SH-SY5Y (cell line): ENCODE results near the gene POLR2E.

Experiments
- GATA2 ChIP-seq: IDR thresholded peaks from 2 replicates; pipeline ENCODE4 v1.6.1; 2011; ENCODE audit warnings: mild to moderate bottlenecking, low read depth, low read length
- GATA3 ChIP-seq: IDR thresholded peaks from 2 replicates; pipeline ENCODE4 v1.6.1; 2011; ENCODE audit warnings: low read depth, mild to moderate bottlenecking, low read length, moderate library complexity

The POLR2E gene

DNA sequence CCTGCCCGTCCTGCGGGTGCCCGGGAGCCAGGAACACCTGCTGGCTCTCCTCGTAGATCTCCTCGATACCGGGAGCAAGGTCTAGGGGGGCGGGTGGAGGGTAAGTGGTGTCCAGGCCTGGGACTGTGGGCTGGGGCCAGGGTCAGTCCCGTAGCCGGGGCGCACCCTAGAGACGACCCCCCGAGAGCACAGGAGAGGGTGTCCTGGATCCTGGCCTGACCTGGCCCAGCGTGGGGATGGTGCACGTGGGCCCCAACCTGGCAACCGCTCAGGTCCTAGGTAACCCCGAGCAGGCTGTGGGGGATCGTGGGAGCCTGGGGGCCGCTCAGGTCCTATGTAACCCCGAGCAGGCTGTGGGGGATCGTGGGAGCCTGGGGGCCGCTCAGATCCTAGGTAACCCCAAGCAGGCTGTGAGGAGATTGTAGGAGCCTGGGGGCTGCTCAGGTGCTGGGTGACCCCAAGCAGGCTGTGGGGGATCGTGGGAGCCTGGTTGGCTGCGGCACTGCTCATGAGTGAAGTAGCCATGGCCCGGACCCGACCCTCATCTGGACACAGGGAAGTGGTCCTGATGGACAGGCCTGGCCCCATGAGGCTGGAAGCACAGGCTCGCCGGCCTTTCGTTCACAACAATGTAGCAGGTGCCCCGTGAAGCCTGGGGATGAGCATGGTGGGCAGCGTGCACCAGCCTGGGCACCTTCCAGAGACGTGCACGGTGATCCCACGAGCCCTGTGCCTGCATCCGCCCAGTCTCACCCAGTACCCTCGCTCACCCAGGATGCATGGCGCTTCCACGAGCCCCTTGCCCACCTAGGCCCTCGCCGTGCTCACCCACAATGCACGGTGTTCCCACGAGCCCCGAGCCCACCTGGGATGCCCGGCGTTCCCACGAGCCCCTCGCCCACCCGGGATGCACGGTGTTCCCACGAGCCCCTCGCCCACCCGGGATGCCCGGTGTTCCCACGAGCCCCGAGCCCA lies 14.8 kb upstream of the POLR2E start:
- TF ChIP-seq GATA3 = no peak
- no peak for TF ChIP-seq GATA2

DNA sequence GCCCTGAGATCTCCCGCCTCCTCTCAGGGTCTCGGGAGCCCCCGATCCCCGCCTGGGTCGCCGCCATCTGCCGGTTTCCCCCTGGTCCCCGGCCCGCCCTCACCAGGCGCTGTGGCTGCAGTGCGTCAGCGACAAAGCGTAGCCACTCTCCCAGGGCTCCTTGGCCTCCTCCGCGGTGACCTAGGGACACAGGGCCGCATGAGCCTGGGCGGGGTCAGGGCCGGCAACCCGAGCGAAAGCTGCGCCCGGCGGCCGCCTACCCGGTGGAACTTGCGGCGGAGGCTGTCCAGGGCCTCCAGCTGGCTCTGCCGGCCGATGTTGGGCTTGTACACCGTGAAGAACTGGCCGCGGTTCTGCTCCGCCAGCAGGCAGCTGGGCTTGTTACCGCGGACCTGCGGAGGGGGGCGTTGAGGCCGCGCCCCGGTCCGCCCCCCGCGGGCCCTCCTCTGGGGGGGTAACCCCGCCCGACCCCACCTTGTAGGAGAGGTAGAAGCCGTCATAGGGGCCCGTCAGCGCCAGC lies 13.9 kb upstream of the POLR2E start:
- TF ChIP-seq GATA3 (no peak), GATA2 (no peak)

DNA sequence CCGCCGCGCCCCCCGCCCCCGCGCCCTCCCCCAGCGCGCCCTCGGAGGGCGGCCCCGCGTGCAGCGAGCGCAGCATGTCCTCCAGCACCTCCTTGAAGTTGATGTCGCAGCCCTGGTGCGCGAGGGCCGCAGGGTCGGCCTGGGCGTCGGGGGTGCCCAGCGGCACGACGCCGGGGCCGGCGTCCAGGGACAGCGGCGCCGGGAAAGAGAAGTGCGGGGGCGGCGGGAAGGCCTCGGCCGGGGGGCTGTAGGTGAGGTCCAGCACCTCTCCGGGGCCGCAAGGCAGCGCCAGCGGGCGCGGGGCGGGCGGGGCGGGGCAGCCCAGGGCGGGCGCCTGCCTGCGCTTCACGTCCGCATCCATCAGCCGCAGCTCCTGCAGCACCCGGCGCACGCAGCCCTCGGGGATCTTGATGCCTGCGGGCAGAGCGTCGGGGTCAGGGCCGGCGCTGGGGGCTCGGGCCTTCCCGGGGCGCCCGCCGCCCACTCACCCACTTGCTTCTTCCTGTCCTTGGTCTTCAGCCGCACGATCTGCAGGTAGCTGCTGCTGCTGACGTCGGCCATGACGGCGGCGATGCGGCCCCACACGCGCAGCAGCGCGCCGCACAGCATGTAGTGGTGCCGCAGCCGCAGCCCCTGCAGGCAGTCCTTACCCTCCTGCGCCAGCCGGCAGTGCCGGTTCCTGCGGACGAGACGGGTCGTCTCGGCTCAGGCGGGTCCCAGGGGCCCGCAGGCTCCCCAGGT lies 13.3 kb upstream of the POLR2E start:
- TF ChIP-seq GATA2 (no peak), GATA3 (no peak)

DNA sequence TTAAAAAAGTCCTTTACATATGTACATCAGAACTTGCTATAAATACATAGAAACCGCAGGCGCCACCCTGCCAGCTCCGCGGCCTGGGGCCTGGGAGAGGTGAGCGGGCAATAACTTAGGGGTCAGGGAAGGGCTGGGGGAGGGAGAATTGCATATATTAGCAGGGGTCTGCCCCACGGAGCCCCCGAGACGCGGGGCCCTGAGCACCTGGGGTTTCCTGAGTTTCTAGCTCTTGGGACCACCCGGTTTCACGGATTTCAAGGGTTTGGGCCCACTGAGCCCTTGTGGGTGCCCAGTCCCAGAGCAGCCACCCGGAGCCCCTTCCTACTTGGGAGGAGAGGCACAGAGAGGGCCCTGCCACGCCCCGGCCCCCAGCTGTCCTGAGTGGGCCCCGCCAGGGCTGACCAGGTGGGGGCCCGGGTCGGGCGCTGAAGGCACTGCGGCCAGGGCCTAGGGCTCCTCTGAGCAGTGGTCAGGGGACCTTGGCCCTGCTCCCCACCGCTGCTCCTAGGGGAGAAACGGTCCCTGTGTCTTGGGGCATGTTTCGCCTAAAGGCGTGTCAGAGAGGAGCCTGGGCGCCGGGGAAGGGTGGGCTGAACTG lies 12.6 kb upstream of the POLR2E start:
- no peak for TF ChIP-seq GATA2

DNA sequence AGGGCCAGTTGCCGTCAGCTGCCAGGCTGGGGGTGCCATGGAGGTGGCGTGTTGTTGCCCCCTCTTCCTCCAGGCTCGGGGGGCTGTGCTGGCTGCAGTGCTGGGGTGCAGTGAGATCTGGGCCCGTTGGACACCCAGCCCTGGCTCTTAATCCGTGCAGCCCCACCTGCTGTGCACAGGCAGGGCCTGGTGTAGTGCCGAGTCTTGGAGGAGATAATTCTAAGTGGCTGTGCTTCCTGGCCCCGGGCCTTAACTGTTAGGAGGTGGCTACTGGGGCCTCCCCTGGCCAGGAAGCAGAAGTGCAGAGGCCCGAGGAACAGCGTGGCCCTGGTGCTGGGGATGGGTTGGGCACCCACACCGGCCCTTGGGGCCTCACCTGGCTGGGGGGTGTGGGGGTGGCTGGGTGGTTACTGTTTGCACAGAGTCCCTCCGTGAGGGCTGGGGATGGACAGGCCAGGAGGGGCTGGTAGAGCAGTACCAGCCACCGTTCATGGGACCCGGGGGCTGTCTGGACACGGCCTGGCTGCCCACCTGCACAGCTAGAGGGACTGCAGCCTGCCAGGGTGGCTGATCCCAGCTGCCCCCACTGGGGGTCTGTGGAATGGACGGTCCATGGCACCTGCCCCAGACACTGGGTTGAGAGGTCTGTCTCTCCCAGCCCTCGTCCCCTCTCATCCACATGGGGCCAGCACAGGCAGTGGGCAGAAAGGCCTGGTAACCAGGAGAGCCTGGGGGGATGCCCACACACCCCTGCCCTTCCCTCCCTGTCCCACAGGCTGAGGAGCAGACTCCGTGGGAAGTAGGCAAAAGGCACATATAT lies 11.9 kb upstream of the POLR2E start:
- TF ChIP-seq GATA2 (no peak), GATA3 (no peak)

GRCh38 chr19:1105873-1106840 lies 11.0 kb upstream of the POLR2E start:
- TF ChIP-seq GATA3 (no peak), GATA2 (no peak)

DNA sequence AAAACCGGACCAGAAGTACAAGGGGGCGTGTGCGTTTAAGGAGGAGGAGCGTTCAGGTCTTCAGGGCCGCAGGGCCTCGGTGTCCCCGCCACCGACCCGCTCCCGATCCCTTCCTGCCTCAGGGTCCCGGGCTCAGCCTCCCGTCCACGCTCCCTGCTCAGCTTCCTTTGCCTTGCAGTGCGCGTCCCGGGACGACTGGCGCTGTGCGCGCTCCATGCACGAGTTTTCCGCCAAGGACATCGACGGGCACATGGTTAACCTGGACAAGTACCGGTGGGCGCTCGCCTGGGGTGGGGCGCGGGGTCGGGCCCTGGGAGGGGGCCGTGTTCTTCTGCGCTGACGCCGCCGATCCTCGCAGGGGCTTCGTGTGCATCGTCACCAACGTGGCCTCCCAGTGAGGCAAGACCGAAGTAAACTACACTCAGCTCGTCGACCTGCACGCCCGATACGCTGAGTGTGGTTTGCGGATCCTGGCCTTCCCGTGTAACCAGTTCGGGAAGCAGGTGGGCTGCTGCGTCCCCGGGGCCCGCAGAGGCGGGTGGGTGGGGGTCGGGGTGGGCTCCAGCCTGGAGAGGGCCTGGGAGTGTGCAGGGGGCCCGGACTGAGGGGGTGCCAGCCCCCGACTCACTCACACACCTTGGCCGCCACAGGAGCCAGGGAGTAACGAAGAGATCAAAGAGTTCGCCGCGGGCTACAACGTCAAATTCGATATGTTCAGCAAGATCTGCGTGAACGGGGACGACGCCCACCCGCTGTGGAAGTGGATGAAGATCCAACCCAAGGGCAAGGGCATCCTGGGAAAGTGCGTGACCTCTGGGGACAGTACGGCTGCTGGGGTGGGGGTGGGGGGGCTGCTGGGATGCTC lies 10.1 kb upstream of the POLR2E start:
- no peak for TF ChIP-seq GATA2
- TF ChIP-seq GATA3 = no peak

GRCh38 chr19:1104311-1105007 lies 9.3 kb upstream of the POLR2E start:
- TF ChIP-seq GATA2 (no peak), GATA3 (no peak)

DNA sequence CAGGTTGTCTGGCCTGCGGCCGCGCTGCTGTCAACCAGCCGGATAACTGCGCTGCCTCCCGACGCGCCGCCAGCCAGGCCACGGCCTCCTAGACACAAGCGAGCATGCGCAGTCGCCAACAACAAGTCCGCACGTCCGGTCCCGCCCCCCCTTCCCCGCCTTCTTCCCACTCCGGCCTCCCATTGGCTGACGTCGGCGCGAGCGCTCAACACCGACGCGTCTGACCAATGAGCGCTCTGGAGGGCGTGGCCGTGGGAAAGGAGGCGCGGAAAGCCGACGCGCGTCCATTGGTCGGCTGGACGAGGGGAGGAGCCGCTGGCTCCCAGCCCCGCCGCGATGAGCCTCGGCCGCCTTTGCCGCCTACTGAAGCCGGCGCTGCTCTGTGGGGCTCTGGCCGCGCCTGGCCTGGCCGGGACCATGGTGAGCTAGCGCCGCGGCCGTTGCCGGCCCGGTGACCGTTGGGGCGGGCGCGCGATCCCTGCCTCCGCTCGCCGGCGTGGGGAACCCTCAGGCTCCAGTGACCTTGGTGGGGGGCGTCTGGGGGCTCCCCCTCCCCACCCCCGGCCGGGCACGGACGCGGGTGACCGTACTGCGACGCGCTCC lies 8.6 kb upstream of the POLR2E start, which contains the start of gene GPX4:
Gene GPX4, plus strand, starts transcription at position 287 of the 603 bp plus-strand sequence. Its CDS starts 50 bp downstream, at position 337.
- no peak for TF ChIP-seq GATA2
- no peak for TF ChIP-seq GATA3

GRCh38 chr19:1103132-1103707 lies 8.0 kb upstream of the POLR2E start:
- TF ChIP-seq GATA3 = no peak
- TF ChIP-seq GATA2 = no peak
